ENCODE results near the gene TPPP2.

Gene TPPP2

DNA sequence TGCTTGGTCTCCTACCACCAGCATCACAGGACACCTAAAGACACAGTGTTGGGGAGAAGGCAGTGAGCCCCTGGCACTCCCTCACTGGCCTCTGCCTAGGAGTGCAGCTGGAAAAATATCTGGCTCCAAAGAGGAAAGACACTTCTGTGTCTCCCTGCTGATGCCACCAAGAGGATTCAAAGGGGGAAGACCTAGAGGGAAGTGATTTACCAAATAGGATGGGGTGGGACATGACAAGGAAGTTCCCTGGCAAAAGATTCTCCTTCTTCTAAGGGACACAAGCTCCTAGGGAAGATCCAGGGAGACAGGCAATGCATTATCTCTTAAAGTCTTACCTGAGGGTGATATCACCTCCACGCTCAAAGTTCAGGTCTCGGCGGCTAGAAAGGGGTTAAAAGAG lies 11.2 kb upstream of the TPPP2 start:
- no peaks in the 10 kb centered on the region for H3K79me2 ChIP-seq (ENCODE audit: insufficient read depth, low read length)
- TF ChIP-seq, protein P1, sequence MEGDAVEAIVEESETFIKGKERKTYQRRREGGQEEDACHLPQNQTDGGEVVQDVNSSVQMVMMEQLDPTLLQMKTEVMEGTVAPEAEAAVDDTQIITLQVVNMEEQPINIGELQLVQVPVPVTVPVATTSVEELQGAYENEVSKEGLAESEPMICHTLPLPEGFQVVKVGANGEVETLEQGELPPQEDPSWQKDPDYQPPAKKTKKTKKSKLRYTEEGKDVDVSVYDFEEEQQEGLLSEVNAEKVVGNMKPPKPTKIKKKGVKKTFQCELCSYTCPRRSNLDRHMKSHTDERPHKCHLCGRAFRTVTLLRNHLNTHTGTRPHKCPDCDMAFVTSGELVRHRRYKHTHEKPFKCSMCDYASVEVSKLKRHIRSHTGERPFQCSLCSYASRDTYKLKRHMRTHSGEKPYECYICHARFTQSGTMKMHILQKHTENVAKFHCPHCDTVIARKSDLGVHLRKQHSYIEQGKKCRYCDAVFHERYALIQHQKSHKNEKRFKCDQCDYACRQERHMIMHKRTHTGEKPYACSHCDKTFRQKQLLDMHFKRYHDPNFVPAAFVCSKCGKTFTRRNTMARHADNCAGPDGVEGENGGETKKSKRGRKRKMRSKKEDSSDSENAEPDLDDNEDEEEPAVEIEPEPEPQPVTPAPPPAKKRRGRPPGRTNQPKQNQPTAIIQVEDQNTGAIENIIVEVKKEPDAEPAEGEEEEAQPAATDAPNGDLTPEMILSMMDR (conservative IDR thresholded peaks at IDR 0.05; ENCODE audit: low read length) = no peak
- no peak for TF ChIP-seq EZH2phosphoT487 (IDR thresholded peaks at IDR 0.05; ENCODE audit: borderline replicate concordance)
- H3K4me2 ChIP-seq (ENCODE audit: low read depth, low read length, poor library complexity, severe bottlenecking) = no peak overlapping the region
- H3K27me3 ChIP-seq (ENCODE audit: insufficient read depth, low read length, poor library complexity, severe bottlenecking) = no peaks in the 10 kb centered on the region
- no peak overlapping the region for H2AFZ ChIP-seq (ENCODE audit: low read length)
- H3K4me3 ChIP-seq (ENCODE audit: low read length, poor library complexity, severe bottlenecking) = no peak overlapping the region
- peaks cover 3% of the 10 kb centered on the region for H3K4me1 ChIP-seq (ENCODE audit: insufficient read depth, low read length, poor library complexity, severe bottlenecking)
- no peaks in the 10 kb centered on the region for H3K9me3 ChIP-seq (ENCODE audit: insufficient read depth, low read depth, low read length)
- H3K36me3 ChIP-seq (ENCODE audit: insufficient read depth, low read length) = no peaks in the 10 kb centered on the region
- H4K20me1 ChIP-seq (ENCODE audit: insufficient read depth, low read length, poor library complexity, severe bottlenecking) = no peaks in the 10 kb centered on the region
- H3K9ac ChIP-seq (ENCODE audit: low read depth, low read length, poor library complexity, severe bottlenecking) = no peak overlapping the region
- no peaks in the 10 kb centered on the region for H3K9me2 ChIP-seq (replicated peaks; ENCODE audit: low read depth, low read length)
- H3F3A ChIP-seq (ENCODE audit: low read depth) = no peaks in the 10 kb centered on the region

DNA sequence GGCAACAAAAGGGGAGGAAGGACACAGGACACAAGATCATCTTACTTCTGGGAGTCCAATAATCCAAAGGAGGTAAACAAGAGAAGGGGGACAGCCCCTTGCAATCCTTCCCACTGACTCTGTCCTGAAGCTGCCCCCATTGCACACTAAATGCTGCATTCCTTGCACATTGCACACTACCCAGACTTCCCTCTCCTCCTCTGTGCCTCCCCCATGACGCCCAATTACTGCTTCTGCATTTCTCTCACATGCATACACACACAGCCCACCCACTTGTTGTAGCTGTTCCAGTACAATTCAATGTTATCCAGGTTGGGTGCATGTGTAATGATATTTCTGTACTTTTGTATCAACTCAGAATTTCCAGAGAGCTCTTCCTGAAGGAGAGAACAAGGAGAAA lies 10.7 kb upstream of the TPPP2 start:
- Histone ChIP-seq H3F3A (ENCODE audit: low read depth) (no peaks in the 10 kb centered on the region), H4K20me1 (ENCODE audit: insufficient read depth, low read length, poor library complexity, severe bottlenecking) (no peaks in the 10 kb centered on the region), H3K79me2 (ENCODE audit: insufficient read depth, low read length) (0 out of 2 replicates have a peak, but pooled peaks cover 3% of the 10 kb centered on the region), H3K4me3 (ENCODE audit: low read length, poor library complexity, severe bottlenecking) (no peak overlapping the region), H3K9ac (ENCODE audit: low read depth, low read length, poor library complexity, severe bottlenecking) (no peak overlapping the region), H3K36me3 (ENCODE audit: insufficient read depth, low read length) (no peaks in the 10 kb centered on the region), H3K4me1 (ENCODE audit: insufficient read depth, low read length, poor library complexity, severe bottlenecking) (peaks cover 8% of the 10 kb centered on the region), H2AFZ (ENCODE audit: low read length) (no peak overlapping the region), H3K27me3 (ENCODE audit: insufficient read depth, low read length, poor library complexity, severe bottlenecking) (no peaks in the 10 kb centered on the region), H3K9me2 (replicated peaks; ENCODE audit: low read depth, low read length) (no peaks in the 10 kb centered on the region), H3K9me3 (ENCODE audit: insufficient read depth, low read depth, low read length) (no peaks in the 10 kb centered on the region), H3K4me2 (ENCODE audit: low read depth, low read length, poor library complexity, severe bottlenecking) (no peak overlapping the region)
- TF ChIP-seq, protein P1 (conservative IDR thresholded peaks at IDR 0.05; ENCODE audit: low read length) = no peak
- TF ChIP-seq EZH2phosphoT487 (IDR thresholded peaks at IDR 0.05; ENCODE audit: borderline replicate concordance) = no peak

DNA sequence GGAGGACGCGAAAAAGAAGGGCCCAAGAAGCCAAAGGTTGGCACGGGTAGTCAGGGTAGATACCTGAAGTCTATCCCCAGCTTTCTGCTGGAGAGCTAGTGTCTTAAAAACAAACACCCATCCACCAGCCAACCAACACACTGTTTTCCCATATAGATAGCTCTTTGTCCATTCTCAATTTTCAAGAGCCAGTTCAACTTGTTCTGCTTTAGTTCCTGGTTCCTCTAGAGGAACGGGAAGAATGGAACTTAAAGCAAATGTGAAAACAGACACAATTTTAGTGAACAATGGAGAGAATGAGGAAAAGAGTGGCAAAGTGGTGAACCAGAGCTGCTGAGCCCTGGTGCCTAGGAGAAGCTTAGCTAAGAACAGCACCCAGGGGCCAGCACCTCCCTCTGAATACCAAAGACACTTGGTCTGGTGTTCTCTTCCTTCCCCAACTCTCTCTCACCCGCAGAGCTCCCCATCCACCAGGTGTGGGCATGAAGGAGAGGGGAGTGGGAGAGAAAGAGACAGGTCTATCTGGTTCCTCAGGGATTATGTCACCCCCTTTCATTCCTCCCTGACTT lies 9.0 kb upstream of the TPPP2 start:
- Histone ChIP-seq H3F3A (ENCODE audit: low read depth) (no peaks in the 10 kb centered on the region), H3K27me3 (ENCODE audit: insufficient read depth, low read length, poor library complexity, severe bottlenecking) (no peaks in the 10 kb centered on the region), H4K20me1 (ENCODE audit: insufficient read depth, low read length, poor library complexity, severe bottlenecking) (no peaks in the 10 kb centered on the region), H3K4me2 (ENCODE audit: low read depth, low read length, poor library complexity, severe bottlenecking) (no peak overlapping the region), H3K4me1 (ENCODE audit: insufficient read depth, low read length, poor library complexity, severe bottlenecking) (peaks cover 11% of the 10 kb centered on the region), H2AFZ (ENCODE audit: low read length) (no peak overlapping the region), H3K9ac (ENCODE audit: low read depth, low read length, poor library complexity, severe bottlenecking) (no peak overlapping the region), H3K9me2 (replicated peaks; ENCODE audit: low read depth, low read length) (no peaks in the 10 kb centered on the region), H3K4me3 (ENCODE audit: low read length, poor library complexity, severe bottlenecking) (no peak overlapping the region), H3K9me3 (ENCODE audit: insufficient read depth, low read depth, low read length) (no peaks in the 10 kb centered on the region), H3K36me3 (ENCODE audit: insufficient read depth, low read length) (no peaks in the 10 kb centered on the region), H3K79me2 (ENCODE audit: insufficient read depth, low read length) (0 out of 2 replicates have a peak, but pooled peaks cover 5% of the 10 kb centered on the region)
- no peak for TF ChIP-seq EZH2phosphoT487 (IDR thresholded peaks at IDR 0.05; ENCODE audit: borderline replicate concordance)
- TF ChIP-seq, protein P1 (conservative IDR thresholded peaks at IDR 0.05; ENCODE audit: low read length) = no peak
